NCI-H510A treated with DMSO at 0.1 percent for 48 hours (cell line): ENCODE results near the gene BHMT2.

Experiments used
- DNase-seq: peaks from one replicate; lab custom pipeline; 2025; lab: John Stamatoyannopoulos, UW

BHMT2 gene

GRCh38 chr5:79122973-79123372, 53.4 kb downstream of the BHMT2 start:
- no peak for DNase-seq

GRCh38 chr5:79124607-79125006, 55.0 kb downstream of the BHMT2 start:
- no peak for DNase-seq

GRCh38 chr5:79130781-79131180, 61.2 kb downstream of the BHMT2 start:
- DNase-seq, result no peak

GRCh38 chr5:79133121-79133656, 63.6 kb downstream of the BHMT2 start:
- peak; percentile 43 for DNase-seq

GRCh38 chr5:79133657-79134451, 64.3 kb downstream of the BHMT2 start:
- DNase-seq, result peak; percentile 68

- DNase-seq, result no peak
Observed at GRCh38 chr5:79135790-79136553, 66.4 kb downstream of the BHMT2 start.

- no peak for DNase-seq
Observed at GRCh38 chr5:79136618-79137017, 67.1 kb downstream of the BHMT2 start.
